ENCODE data around the gene TRIB2.

The TRIB2 gene

DNA sequence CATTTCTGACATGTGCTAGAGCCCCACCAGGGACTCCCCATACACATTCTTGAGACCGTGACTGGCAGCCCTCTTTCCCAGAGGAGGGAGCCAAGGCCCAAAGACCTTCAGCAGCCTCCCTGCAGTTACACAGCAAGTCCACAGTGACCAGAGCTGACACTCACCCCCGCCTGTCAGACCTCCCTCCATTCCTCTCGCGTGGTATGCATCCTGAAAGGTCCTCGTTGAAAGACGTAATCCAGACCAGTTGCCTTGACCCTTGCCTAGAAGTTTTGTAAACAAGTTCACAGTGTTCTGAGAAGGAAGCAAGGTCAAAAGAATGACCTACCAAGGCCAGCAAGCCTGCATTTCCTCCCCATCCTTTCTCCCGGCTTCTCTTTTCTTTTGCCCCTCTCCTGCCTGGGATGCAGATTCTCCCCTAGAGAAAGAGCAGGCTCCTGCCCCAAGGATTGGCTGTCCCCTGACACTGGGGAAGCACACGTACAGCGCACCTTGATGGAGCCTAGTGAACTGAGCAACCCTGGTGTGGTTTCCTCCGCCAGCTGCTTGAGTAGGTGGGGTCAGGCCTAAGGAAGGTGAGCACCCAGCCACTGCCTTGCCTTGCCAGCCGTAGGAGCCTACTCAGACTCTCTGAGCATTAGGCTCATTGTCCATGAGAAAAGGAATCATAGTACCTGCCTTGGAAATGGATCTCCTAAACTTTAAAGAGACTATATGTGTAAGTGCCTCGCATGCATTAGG is 18.3 kb downstream of the TRIB2 start:
- Histone ChIP-seq H3K4me3 (ENCODE audit: low read depth in 1 of 5, low read length in 5 of 5) (no peak overlapping the region), H3K27me3 (ENCODE audit: control insufficient read depth in 5 of 5, insufficient read depth in 4 of 5, low read length in 5 of 5) (no peaks in the 10 kb centered on the region), H3K9ac (ENCODE audit: low read length in 5 of 5) (no peak overlapping the region), H3K9me3 (ENCODE audit: control insufficient read depth in 5 of 5, low read length in 5 of 5) (no peaks in the 10 kb centered on the region), H3K36me3 (ENCODE audit: control insufficient read depth in 5 of 5, insufficient read depth in 5 of 5, low read length in 5 of 5) (peaks cover 0 to 36% (median 22%) of the 10 kb centered on the region in 5 donors), H3K27ac (ENCODE audit: low read depth, low read length) (peak overlapping the region; percentile 53), H3K4me1 (ENCODE audit: control insufficient read depth in 5 of 5, insufficient read depth in 5 of 5, low read length in 5 of 5) (peaks cover 0 to 87% (median 22%) of the 10 kb centered on the region in 5 donors)

DNA sequence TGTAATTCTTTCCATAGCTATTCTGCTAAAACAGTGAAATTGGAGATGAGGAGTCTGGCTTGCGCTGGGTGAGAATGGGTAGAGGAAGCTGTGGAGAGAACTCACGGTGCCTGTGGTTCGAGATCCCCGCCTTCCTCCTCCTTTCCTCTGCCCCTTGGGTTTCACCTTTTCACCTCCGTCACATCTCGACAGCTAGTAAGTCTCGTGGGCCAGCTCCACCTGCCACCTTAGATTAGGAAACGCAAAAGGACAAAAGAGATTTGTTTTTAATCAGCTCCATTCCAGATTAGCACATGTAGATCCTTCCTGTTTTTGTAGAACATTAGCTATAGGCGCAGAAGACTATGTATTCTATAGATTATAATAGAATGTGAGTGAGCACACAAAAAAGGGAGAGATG is 20.6 kb downstream of the TRIB2 start:
- Histone ChIP-seq H3K9ac (ENCODE audit: low read length in 5 of 5) (no peak overlapping the region), H3K4me1 (ENCODE audit: control insufficient read depth in 5 of 5, insufficient read depth in 5 of 5, low read length in 5 of 5) (peaks cover 0 to 75% (median 18%) of the 10 kb centered on the region in 5 donors), H3K9me3 (ENCODE audit: control insufficient read depth in 5 of 5, low read length in 5 of 5) (no peaks in the 10 kb centered on the region), H3K36me3 (ENCODE audit: control insufficient read depth in 5 of 5, insufficient read depth in 5 of 5, low read length in 5 of 5) (peaks cover 0 to 42% (median 28%) of the 10 kb centered on the region in 5 donors), H3K4me3 (ENCODE audit: low read depth in 1 of 5, low read length in 5 of 5) (no peak overlapping the region), H3K27me3 (ENCODE audit: control insufficient read depth in 5 of 5, insufficient read depth in 4 of 5, low read length in 5 of 5) (no peaks in the 10 kb centered on the region), H3K27ac (ENCODE audit: low read depth, low read length) (peak overlapping the region; percentile 47)

- no peak overlapping the region for H3K9ac ChIP-seq (ENCODE audit: low read length in 5 of 5)
- H3K36me3 ChIP-seq (ENCODE audit: control insufficient read depth in 5 of 5, insufficient read depth in 5 of 5, low read length in 5 of 5), result peaks cover 0 to 47% (median 34%) of the 10 kb centered on the region in 5 donors
- no peak overlapping the region for H3K4me3 ChIP-seq (ENCODE audit: low read depth in 1 of 5, low read length in 5 of 5)
- no peaks in the 10 kb centered on the region for H3K9me3 ChIP-seq (ENCODE audit: control insufficient read depth in 5 of 5, low read length in 5 of 5)
- peak overlapping the region; percentile 47 for H3K27ac ChIP-seq (ENCODE audit: low read depth, low read length)
- H3K4me1 ChIP-seq (ENCODE audit: control insufficient read depth in 5 of 5, insufficient read depth in 5 of 5, low read length in 5 of 5), result peaks cover 0 to 70% (median 15%) of the 10 kb centered on the region in 5 donors
- no peaks in the 10 kb centered on the region for H3K27me3 ChIP-seq (ENCODE audit: control insufficient read depth in 5 of 5, insufficient read depth in 4 of 5, low read length in 5 of 5)
These were observed 21.2 kb downstream of the TRIB2 start for GRCh38 chr2:12737738-12738485.

DNA sequence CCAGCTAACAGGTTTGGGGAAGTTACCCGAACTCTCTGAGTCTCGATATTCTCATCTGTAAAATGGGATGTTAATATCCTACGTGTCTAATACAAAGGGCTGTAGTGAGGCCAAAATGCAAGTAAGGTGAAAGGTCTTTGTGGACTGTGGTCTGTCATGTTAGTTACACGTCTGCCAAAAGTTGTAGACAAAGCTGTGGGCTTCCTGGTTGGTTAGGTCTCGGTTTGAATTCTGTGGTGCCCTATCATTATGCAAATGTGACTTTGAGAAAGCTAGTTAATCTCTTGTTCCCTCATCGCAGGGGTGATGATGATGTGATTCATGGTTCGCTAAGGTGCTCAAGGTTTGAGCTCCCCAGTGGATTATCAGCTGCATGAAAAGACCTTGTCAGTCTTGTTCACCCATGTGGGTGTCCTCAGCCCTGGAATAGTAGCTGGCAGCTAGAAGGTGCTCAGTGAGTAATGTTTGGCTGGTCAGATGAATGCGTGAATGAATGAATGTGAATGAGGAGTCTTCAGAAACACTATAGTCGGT is 23.1 kb downstream of the TRIB2 start:
- Histone ChIP-seq H3K9me3 (ENCODE audit: control insufficient read depth in 5 of 5, low read length in 5 of 5) (no peaks in the 10 kb centered on the region), H3K4me1 (ENCODE audit: control insufficient read depth in 5 of 5, insufficient read depth in 5 of 5, low read length in 5 of 5) (peaks cover 0 to 52% (median 9%) of the 10 kb centered on the region in 5 donors), H3K36me3 (ENCODE audit: control insufficient read depth in 5 of 5, insufficient read depth in 5 of 5, low read length in 5 of 5) (peaks cover 0 to 48% (median 35%) of the 10 kb centered on the region in 5 donors), H3K4me3 (ENCODE audit: low read depth in 1 of 5, low read length in 5 of 5) (no peak overlapping the region), H3K27me3 (ENCODE audit: control insufficient read depth in 5 of 5, insufficient read depth in 4 of 5, low read length in 5 of 5) (no peaks in the 10 kb centered on the region), H3K27ac (ENCODE audit: low read depth, low read length) (no peak overlapping the region), H3K9ac (ENCODE audit: low read length in 5 of 5) (no peak overlapping the region)

DNA sequence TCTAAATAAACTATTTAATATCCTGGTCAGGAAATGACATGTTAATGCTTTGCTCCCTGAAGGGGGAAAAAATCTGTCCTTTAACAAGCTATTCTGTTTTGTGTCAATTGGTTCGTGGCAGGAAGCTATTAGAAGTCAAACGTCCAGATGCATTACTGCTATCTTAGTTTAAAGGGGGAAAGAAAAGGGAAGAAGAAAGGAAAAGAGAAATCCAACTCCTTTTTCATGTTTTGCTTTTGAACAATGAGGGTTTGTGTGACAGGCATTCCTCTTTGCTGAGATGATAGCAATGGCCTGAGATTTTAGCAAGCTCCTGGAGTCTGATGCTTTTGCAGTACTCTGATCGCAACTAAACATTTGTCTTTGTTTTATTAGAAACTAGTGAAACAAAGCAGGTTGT is 24.6 kb downstream of the TRIB2 start:
- Histone ChIP-seq H3K4me3 (ENCODE audit: low read depth in 1 of 5, low read length in 5 of 5) (no peak overlapping the region), H3K4me1 (ENCODE audit: control insufficient read depth in 5 of 5, insufficient read depth in 5 of 5, low read length in 5 of 5) (peaks cover 0 to 36% (median 0%) of the 10 kb centered on the region in 5 donors), H3K9me3 (ENCODE audit: control insufficient read depth in 5 of 5, low read length in 5 of 5) (no peaks in the 10 kb centered on the region), H3K36me3 (ENCODE audit: control insufficient read depth in 5 of 5, insufficient read depth in 5 of 5, low read length in 5 of 5) (peaks cover 0 to 47% (median 27%) of the 10 kb centered on the region in 5 donors), H3K27ac (ENCODE audit: low read depth, low read length) (no peak overlapping the region), H3K9ac (ENCODE audit: low read length in 5 of 5) (no peak overlapping the region), H3K27me3 (ENCODE audit: control insufficient read depth in 5 of 5, insufficient read depth in 4 of 5, low read length in 5 of 5) (no peaks in the 10 kb centered on the region)

DNA sequence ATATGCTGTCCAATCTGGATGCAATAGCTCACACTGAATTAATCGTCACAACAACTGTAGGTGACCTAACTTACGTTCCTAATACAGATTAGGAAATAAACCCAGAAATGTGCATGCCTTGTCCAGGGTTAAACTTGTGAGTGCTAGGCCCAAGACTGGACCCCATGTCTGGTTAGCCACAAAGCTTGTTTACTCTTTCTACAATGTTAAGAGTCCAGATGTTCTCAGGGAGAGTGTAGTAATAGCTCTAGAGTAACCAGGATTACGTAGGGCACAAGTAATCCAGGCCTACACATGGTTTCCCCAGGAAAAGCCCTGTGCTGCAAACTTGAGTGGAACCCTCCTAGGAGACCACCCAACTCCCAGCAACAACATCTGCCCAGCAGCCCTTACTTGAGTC is 26.2 kb downstream of the TRIB2 start:
- peaks cover 0 to 21% (median 0%) of the 10 kb centered on the region in 5 donors for H3K4me1 ChIP-seq (ENCODE audit: control insufficient read depth in 5 of 5, insufficient read depth in 5 of 5, low read length in 5 of 5)
- H3K4me3 ChIP-seq (ENCODE audit: low read depth in 1 of 5, low read length in 5 of 5), result no peak overlapping the region
- H3K9me3 ChIP-seq (ENCODE audit: control insufficient read depth in 5 of 5, low read length in 5 of 5), result peaks cover 0 to 4% (median 3%) of the 10 kb centered on the region in 5 donors
- H3K36me3 ChIP-seq (ENCODE audit: control insufficient read depth in 5 of 5, insufficient read depth in 5 of 5, low read length in 5 of 5), result peaks cover 0 to 41% (median 27%) of the 10 kb centered on the region in 5 donors
- no peak overlapping the region for H3K9ac ChIP-seq (ENCODE audit: low read length in 5 of 5)
- H3K27me3 ChIP-seq (ENCODE audit: control insufficient read depth in 5 of 5, insufficient read depth in 4 of 5, low read length in 5 of 5), result no peaks in the 10 kb centered on the region
- no peak overlapping the region for H3K27ac ChIP-seq (ENCODE audit: low read depth, low read length)

DNA sequence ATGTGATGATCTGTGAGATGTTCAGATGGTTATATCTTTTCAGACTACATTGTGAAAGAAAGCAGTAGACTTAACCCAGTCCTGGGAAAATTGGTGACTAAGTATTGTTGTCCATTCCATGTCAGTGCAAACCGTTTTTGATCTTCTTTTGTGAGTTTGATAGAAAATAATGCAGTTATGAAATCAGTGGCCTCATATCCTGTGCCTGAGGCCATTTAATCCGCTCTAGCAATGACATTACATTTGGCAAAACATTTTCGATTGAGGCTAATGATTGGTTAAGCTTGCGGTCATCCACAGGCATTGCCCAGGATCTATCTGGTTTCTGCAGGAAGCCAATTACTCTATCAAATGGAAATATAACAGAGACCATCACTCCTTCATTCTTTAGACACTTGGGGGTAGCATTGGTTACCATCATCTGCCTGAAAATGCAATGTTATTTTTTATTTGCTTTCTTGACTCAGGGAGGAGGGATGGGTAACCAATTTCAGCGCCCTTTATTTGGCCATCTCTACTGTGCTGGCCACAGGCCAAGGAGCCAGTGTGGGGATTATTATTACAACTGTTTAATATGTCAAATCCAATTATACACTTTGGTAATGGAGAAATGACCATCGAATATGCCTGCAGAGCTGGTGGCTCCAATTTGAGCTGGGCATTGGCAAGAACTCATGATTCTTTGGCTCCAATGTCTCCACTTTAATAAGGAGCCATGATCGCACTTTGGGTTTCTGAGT is 33.6 kb downstream of the TRIB2 start:
- peaks cover 0 to 15% (median 0%) of the 10 kb centered on the region in 5 donors for H3K4me1 ChIP-seq (ENCODE audit: control insufficient read depth in 5 of 5, insufficient read depth in 5 of 5, low read length in 5 of 5)
- no peak overlapping the region for H3K27ac ChIP-seq (ENCODE audit: low read depth, low read length)
- H3K9ac ChIP-seq (ENCODE audit: low read length in 5 of 5), result no peak overlapping the region
- no peaks in the 10 kb centered on the region for H3K36me3 ChIP-seq (ENCODE audit: control insufficient read depth in 5 of 5, insufficient read depth in 5 of 5, low read length in 5 of 5)
- no peak overlapping the region for H3K4me3 ChIP-seq (ENCODE audit: low read depth in 1 of 5, low read length in 5 of 5)
- peaks cover 0 to 4% (median 4%) of the 10 kb centered on the region in 5 donors for H3K9me3 ChIP-seq (ENCODE audit: control insufficient read depth in 5 of 5, low read length in 5 of 5)
- no peaks in the 10 kb centered on the region for H3K27me3 ChIP-seq (ENCODE audit: control insufficient read depth in 5 of 5, insufficient read depth in 4 of 5, low read length in 5 of 5)

GRCh38 chr2:12754643-12755042 is 37.9 kb downstream of the TRIB2 start:
- H3K36me3 ChIP-seq (ENCODE audit: control insufficient read depth in 5 of 5, insufficient read depth in 5 of 5, low read length in 5 of 5), result no peaks in the 10 kb centered on the region
- H3K27ac ChIP-seq (ENCODE audit: low read depth, low read length), result no peak overlapping the region
- no peaks in the 10 kb centered on the region for H3K9me3 ChIP-seq (ENCODE audit: control insufficient read depth in 5 of 5, low read length in 5 of 5)
- no peak overlapping the region for H3K9ac ChIP-seq (ENCODE audit: low read length in 5 of 5)
- H3K4me1 ChIP-seq (ENCODE audit: control insufficient read depth in 5 of 5, insufficient read depth in 5 of 5, low read length in 5 of 5), result peaks cover 0 to 30% (median 6%) of the 10 kb centered on the region in 5 donors
- H3K27me3 ChIP-seq (ENCODE audit: control insufficient read depth in 5 of 5, insufficient read depth in 4 of 5, low read length in 5 of 5), result no peaks in the 10 kb centered on the region
- H3K4me3 ChIP-seq (ENCODE audit: low read depth in 1 of 5, low read length in 5 of 5), result no peak overlapping the region

DNA sequence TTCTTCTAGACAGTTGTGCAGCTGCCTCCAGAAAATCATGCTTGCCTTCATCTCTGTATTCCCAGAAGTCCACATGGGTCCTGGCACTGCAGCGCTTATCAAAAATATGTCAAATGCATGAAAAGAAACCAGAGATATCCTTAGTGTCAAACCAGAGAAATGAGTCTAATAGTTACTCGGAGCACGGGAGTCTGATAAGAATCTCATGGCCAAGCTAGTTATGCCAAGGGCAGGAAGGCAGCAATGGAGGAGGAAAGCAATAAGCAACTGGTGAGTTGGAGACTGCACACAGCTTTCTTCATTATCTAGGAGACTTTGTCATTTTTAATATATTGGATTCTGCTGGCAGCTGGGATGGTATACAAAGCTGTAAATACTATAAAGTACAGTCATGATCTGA is 38.6 kb downstream of the TRIB2 start:
- H3K27me3 ChIP-seq (ENCODE audit: control insufficient read depth in 5 of 5, insufficient read depth in 4 of 5, low read length in 5 of 5), result no peaks in the 10 kb centered on the region
- no peak overlapping the region for H3K9ac ChIP-seq (ENCODE audit: low read length in 5 of 5)
- H3K27ac ChIP-seq (ENCODE audit: low read depth, low read length), result no peak overlapping the region
- no peaks in the 10 kb centered on the region for H3K36me3 ChIP-seq (ENCODE audit: control insufficient read depth in 5 of 5, insufficient read depth in 5 of 5, low read length in 5 of 5)
- peaks cover 0 to 33% (median 6%) of the 10 kb centered on the region in 5 donors for H3K4me1 ChIP-seq (ENCODE audit: control insufficient read depth in 5 of 5, insufficient read depth in 5 of 5, low read length in 5 of 5)
- H3K4me3 ChIP-seq (ENCODE audit: low read depth in 1 of 5, low read length in 5 of 5), result no peak overlapping the region
- no peaks in the 10 kb centered on the region for H3K9me3 ChIP-seq (ENCODE audit: control insufficient read depth in 5 of 5, low read length in 5 of 5)
